PC-9 (cell line): Measurements from ENCODE around the gene PSMB1.
"Not testable (repeated sequence)": the region's sequence is repeated elsewhere in the genome, so short reads cannot be mapped to it uniquely, and the experiment has no call there.

Experiments used
- EZH2 ChIP-seq: fragments of 200-600 bp; sonication (generic); IDR thresholded peaks from 2 replicates; pipeline ENCODE4 v1.8.0; 2017; ENCODE audit warnings: antibody characterized with exemption, low read depth
- TF ChIP-seq, protein P1 (sequence below): fragments of 200-600 bp; sonication (generic); conservative IDR thresholded peaks from 2 replicates; pipeline ENCODE4 v1.6.1; 2017; ENCODE audit warnings: mixed run types, antibody characterized with exemption, mild to moderate bottlenecking, moderate library complexity

DNA sequence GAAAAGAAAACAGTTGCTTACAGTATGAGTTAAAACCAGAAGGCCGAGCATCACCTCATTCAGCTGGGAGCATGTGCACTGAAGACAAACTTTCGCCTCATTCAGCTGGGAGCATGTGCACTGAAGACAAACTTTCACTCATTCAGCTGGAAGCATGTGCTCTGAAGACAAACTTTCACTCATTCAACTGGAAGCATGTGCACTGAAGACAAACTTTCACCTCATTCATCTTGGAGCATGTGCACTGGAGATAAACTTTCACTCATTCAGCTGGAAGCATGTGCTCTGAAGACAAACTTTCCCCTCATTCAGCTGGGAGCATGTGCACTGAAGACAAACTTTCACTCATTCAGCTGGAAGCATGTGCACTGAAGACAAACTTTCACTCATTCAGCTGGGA lies 45.4 kb downstream of the PSMB1 start:
- not testable (repeated sequence) for TF ChIP-seq EZH2
- TF ChIP-seq, protein P1, sequence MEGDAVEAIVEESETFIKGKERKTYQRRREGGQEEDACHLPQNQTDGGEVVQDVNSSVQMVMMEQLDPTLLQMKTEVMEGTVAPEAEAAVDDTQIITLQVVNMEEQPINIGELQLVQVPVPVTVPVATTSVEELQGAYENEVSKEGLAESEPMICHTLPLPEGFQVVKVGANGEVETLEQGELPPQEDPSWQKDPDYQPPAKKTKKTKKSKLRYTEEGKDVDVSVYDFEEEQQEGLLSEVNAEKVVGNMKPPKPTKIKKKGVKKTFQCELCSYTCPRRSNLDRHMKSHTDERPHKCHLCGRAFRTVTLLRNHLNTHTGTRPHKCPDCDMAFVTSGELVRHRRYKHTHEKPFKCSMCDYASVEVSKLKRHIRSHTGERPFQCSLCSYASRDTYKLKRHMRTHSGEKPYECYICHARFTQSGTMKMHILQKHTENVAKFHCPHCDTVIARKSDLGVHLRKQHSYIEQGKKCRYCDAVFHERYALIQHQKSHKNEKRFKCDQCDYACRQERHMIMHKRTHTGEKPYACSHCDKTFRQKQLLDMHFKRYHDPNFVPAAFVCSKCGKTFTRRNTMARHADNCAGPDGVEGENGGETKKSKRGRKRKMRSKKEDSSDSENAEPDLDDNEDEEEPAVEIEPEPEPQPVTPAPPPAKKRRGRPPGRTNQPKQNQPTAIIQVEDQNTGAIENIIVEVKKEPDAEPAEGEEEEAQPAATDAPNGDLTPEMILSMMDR = not testable (repeated sequence)
